HG03521 (cell line): ENCODE measurements around the gene OR1J4.
"Not testable (repeated sequence)": the region's sequence is repeated elsewhere in the genome, so short reads cannot be mapped to it uniquely, and the experiment has no call there.

Experiments
- ATAC-seq: cut with Tn5 transposase; IDR thresholded peaks from one replicate; pipeline ENCODE4 v1.9.1; 2021; ENCODE audit warnings: mild to moderate bottlenecking, moderate library complexity; ENCODE audit not compliant: unreplicated experiment

The OR1J4 gene, protein sequence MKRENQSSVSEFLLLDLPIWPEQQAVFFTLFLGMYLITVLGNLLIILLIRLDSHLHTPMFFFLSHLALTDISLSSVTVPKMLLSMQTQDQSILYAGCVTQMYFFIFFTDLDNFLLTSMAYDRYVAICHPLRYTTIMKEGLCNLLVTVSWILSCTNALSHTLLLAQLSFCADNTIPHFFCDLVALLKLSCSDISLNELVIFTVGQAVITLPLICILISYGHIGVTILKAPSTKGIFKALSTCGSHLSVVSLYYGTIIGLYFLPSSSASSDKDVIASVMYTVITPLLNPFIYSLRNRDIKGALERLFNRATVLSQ

DNA sequence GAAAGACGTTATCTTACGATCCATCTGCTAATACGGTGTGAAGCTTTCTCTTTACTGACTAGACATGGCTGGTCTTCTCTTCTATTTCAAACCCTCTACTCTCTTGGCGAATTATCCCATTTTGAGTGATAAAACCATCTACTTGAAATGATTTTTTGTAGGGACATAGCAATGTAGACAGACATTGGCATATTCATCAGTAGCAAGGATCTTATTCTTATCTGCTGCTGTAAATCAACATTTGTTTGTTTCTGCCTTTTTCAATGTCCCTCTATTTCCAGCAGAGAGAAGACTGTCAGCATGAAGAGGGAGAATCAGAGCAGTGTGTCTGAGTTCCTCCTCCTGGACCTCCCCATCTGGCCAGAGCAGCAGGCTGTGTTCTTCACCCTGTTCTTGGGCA lies at the start of gene OR1J4:
OR1J4 (plus strand) TSS at position 301 of the 400 bp plus-strand sequence; CDS start at position 301, 0 bp downstream.
- no peak for ATAC-seq

DNA sequence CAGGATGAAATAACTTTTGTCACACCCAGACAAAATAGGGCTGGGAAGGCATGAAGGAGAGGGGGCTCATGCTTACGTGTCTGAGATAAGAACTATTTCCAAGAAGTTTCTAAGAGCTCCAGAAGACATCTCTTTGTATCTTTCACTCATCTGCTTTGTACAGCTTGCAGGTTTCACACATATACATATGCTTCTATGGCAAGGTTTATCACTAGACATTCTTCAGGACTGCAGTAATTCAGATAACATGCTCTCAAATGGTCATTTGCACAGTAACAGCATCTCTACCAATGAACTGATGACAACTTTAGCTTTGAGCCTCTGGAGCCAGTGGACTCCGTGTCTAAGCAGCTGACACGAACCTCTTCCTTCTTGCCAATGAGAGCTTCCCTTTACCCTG lies 44.4 kb upstream of the OR1J4 start:
- ATAC-seq: no peak

DNA sequence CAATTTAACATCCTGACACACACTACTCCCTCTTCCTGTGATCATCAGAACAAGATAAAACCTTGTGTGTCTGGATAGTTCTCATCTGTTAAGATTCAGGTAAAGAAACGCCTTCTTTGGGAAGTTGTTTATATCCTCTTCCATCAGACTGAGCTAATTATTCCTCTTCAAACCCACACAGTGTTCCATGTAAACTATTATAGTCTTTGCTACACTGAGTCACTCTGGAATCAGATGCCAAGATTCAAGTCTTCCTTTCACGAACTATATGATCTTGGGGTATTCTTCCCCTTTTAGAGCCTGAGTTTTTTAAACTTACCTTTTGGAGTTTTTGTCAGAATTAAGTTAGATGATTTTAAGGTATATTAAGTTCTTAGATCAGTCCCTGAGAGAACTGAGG lies 43.2 kb upstream of the OR1J4 start:
- no peak for ATAC-seq

DNA sequence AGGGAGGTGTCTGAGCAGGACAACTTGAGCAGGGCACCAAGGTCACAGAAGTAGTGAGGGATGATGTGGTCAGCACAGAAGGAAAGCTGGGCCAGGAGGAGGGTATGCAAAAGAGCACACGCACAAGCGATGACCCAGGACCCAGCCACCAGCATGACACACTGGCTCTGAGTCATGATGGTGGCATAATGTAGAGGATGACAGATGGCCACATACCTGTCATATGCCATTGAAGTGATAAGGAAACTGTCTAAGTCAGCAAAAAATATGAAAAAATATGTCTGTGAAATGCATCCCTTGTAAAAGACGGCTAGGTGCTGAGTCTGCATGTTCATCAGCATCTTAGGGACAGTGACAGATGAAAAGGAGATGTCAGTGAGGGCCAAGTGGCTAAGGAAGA lies 41.6 kb upstream of the OR1J4 start:
- no peak for ATAC-seq

DNA sequence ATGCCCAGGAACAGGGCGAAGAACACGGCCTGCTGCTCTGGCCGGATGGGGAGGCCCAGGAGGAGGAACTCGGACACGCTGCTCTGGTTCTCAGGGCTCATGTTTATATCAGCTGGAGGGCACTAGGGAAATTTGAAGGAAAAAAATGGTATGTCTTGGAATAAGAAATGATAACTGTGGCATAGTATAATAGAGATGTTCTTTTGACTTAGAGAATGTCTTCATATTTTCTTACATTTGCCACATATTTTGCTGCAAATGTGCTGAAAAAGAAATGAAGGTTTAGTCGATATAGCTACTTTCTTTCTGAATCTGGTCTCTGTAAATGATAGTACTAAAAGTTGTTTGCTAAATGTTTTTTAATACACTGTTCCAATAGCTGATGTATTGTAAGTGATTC lies 41.1 kb upstream of the OR1J4 start, which contains the start of gene OR1J1:
OR1J1 (minus strand) TSS at position 101 of the 400 bp plus-strand sequence; CDS start at position 101, 0 bp downstream.
- no peak for ATAC-seq

DNA sequence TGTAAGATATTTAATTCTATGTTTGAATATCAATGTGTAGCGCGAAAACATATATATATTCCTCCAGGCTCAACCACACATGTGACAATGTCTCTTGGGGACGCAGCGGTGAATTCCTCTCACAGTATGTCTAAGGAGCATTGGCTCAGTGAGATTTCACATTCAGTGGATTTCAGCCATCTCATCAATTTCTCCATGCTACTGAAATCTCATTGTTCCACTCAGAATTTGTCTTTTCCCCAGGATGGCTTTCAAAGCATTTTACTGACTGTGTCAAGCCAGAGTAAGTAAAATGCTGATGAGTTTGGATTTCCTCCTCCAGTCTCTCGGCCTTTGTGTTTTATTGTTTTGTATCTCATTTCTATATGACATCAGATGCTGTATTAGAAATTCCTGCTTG lies 39.9 kb upstream of the OR1J4 start:
- ATAC-seq: no peak

DNA sequence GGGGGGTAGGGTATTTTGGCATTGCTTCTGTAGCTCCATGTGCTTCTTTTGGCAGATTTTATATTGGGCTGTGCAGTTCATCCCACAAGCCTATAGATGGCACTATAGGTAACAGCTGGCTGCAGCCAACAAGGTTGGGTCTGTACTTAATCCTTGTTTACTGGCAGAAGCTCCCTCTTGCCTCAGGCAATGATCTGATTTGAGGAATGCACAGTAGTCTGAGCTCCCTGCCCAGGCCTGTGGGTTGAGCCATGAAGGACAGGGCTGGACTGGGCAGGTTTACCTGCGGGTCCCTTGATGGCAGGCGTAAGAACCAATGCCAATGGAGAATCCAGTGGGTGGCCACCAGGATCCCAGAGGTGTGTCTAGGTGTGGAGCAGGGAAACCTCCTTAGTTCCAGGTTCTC lies 20.1 kb upstream of the OR1J4 start:
- no peak for ATAC-seq

DNA sequence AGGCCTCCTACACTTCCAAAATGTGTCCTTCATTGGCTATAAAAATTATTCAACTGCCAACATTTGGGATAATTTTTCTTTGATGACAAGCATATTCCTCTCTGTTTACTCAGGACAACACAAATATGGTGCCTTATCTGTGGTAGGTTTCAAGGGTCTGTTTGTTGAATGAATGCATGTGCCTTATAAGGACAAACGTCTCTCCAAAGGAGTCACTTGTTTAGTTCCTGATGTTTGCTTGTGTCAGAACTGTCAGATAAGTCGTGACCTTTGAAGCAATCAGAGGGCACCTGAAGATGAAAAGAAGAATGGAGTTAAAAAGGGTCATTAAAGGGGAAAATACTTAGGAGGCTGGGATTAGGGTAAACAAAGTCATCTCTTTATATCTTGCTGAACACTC lies 12.0 kb upstream of the OR1J4 start:
- no peak for ATAC-seq

DNA sequence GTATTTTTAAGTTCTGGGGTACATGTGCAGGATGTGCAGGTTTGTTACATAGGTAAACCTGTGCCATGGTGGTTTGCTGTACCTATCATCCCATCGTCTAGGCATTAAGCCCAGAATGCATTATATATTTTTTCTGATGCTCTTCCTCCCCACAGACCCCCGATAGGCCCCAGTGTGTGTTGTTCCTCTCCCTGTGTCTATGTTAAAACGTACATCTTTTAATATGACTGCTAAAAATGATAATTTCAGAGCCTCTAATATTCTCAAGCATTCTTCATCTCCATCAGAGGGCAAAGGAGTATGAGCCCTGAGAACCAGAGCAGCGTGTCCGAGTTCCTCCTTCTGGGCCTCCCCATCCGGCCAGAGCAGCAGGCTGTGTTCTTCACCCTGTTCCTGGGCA lies 8.4 kb upstream of the OR1J4 start, which contains the start of gene OR1J2:
OR1J2 (plus strand) TSS at position 301 of the 400 bp plus-strand sequence; CDS start at position 301, 0 bp downstream.
- no peak for ATAC-seq

DNA sequence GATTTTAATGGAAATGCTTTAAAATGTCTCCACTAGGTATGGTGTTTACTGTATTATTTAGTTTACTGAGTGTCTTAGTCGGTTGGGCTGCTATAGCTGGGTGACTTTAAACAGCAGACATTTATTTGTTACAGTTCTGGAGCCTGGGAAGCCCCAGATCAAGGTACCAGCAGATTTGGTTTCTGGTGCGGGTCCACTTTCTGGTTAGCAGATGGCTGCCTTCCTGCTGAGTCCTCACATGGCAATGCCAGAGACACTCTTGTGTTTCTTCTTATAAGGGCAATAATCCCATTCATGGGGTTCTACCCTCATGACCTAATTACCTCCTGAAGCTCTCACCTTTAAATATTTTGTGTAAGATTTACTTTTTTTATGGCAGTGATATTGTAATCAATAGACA lies 715 bp upstream of the OR1J4 start:
- ATAC-seq: no peak

DNA sequence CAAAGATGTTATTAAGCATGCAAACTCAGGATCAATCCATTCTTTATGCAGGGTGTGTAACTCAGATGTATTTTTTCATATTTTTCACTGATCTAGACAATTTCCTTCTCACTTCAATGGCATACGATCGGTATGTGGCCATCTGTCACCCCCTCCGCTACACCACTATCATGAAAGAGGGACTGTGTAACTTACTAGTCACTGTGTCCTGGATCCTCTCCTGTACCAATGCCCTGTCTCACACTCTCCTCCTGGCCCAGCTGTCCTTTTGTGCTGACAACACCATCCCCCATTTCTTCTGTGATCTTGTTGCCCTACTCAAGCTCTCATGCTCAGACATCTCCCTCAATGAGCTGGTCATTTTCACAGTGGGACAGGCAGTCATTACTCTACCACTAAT lies 435 bp downstream of the OR1J4 start:
- no peak for ATAC-seq

DNA sequence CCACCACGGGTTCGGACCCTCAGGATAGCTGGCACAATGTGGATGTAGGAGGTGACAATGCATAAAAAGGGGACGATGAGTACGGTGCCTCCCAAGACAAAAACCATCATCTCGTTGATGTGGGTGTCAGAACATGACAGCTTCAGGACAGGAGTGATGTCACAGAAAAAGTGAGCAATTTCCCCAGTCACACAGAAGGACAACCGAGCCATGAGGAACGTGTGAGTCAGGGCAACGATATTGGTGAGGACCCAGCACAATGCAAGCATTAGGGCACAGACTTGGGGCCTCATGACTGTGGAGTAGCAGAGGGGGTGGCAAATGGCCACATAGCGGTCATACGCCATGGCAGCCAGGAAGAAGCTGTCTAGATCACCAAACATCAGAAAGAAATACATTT lies 7.7 kb downstream of the OR1J4 start:
- ATAC-seq: no peak

DNA sequence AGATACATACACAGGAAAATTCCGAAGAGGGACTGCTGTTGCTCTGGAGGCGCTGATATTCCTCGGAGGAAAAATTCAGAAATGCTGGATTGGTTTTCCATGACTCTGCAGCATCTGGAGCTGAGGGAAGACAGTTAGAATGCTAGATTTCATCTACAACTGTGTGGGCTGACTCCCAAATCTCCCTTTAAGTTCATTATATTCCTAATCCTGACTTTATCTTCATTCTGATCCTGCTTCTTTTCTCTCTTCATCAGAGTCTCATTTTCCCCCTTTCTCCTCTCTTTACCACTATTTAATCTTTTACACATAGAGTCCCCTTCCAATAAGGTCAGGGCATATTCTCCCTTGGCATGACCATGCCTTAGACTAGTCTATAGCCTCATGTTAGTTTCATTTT lies 8.3 kb downstream of the OR1J4 start, which contains the start of gene OR1N1:
OR1N1 (minus strand) TSS at position 101 of the 400 bp plus-strand sequence; CDS start at position 101, 0 bp downstream.
- no peak for ATAC-seq

DNA sequence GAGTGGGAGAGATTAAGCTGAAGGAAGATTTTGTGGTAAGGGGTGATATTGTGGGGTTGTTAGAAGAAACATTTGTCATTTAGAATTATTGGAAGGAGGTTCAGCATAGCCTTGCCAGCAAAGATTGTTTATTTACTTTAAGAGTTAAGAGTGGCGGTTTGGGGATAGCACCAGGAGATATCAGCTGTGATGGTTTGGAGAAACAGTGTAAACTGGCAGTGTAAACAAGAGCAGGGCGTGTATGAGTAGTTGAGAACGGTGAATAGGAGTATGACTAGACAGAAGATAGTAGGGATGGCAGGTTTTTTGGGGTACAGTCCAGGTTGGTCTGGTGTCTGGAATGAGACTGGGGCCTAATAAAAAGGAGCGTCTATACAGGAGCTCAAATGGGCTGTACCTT lies 12.2 kb downstream of the OR1J4 start:
- ATAC-seq: not testable (repeated sequence)

DNA sequence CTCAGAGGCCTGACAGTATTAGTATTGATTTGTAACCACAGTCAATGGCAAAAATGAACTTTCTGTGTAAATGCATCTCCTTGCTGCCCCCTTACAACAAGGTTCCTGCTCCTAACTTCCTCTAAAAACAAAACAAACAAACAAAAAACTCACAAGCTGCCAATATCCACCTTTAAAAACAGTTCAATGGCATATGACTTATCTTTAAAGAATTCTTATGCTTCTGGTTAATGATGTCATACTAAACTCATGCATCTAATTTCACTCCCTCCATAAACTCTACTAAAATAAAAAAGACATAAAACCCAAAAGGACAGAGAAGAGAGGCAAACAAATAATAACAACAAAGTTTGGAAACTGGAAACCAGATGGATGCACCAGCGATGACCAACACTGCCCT lies 17.2 kb downstream of the OR1J4 start:
- ATAC-seq: no peak

DNA sequence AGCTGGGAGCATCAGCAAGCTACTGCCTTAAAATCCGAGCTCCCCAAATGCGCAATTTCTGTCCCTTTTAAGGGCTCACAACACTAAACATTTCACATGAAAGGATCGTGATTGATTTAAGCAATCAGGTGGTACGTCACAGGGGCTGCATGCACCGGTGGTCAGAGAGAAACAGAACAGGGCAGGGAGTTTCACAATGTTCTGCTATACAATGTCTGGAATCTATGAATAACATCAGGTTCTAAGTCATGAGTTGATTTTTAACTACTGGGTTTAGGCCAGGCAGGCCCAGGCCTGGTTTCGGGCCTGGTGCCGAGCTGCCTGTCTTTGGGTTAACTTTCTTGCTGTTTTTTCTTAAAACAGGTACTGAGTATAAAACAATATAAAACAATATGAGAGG lies 18.1 kb downstream of the OR1J4 start:
- not testable (repeated sequence) for ATAC-seq

DNA sequence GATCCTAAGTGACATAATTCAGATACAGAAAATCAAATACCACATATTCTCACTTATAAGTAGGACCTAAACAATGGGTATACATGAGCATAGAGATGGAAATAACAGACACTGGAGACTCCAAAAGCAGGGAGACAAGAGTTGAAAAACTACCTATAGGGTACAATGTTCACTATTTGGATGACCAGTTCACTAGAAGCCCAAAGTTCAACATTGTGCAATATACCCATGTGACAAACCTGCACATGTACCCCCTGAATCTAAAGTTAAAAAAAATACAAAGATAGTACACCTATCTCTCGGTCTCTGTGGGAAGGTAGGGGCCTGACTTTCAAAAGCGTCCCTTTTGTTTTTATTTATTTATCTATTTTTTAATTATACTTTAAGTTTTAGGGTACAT lies 19.8 kb downstream of the OR1J4 start:
- no peak for ATAC-seq

DNA sequence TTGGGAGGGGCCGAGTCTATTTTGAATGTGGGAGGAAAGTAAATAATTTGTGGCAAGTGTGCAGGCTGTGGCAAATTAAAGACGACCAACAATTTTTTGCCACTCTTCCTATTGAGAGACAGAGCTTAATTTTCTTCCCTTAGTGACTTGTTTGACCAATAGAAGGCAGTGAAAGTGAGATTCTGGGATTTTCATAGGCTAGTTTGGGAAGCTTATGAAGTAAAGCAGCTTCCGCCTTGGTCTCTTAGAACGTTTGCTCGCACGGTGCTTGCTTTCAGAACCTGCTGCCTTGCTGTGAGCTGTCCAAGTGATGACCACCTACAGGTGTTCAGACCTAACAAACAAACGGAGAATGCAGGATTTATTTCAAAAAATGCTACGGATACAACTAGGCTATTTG lies 27.3 kb downstream of the OR1J4 start:
- no peak for ATAC-seq

DNA sequence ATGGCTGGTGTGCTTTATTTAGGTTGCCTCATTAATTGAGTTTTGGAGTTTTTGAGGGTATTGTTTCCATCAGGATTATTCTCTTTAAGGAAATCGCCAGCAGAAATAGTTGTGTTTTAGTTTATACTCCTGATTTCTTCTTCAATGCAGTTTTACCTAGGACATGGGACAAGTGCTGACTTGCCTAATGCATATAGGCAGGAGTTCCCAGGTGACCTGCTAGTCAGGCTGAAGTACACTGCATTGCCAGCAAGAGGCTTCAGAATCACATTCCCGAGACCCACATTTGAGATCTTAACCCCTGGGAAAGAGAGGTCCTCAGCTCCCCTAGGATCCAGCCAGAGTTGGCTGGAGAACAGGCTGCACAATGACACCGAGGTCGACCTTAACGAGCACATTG lies 32.4 kb downstream of the OR1J4 start:
- no peak for ATAC-seq

DNA sequence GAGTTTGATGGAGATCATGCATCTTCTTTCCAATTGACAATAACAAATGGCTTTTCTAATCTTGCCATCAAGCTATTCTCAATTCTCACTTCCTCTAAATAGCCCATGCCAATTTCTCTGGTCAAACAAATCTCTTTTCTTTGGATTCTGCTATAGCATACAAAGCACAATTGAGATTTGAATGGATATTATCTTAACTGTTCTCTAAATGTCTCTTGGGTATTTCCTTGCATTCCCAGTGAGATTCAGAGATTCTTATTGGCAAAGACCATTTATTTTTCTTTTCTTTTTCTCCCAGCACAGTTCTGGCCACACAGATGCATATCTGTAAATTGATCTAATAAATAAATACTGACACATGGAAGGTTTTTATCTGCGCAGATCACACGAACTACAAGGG lies 33.9 kb downstream of the OR1J4 start, which contains the start of gene OR1N2:
OR1N2 (plus strand) TSS at position 301 of the 400 bp plus-strand sequence. CDS start 100 bp downstream, outside the sequence.
- ATAC-seq: no peak

DNA sequence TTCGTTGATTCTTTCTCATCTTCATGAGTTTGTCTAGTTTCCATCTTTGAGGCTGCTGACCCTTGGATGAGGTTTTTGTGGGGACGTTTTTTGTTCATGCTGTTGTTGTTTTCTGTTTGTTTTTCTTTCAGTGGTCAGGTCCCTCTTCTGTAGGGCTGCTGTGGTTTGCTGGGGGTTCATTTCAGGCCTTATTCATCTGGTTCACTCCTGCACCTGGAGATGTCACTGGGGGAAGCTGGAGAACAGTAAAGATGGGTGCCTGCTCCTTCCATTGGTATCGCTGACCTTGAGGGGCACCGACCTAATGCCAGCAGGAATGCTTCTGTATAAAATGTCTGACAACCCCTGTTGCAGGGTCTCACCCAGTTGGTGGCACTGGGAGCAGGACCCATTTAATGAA lies 42.5 kb downstream of the OR1J4 start:
- ATAC-seq: no peak

DNA sequence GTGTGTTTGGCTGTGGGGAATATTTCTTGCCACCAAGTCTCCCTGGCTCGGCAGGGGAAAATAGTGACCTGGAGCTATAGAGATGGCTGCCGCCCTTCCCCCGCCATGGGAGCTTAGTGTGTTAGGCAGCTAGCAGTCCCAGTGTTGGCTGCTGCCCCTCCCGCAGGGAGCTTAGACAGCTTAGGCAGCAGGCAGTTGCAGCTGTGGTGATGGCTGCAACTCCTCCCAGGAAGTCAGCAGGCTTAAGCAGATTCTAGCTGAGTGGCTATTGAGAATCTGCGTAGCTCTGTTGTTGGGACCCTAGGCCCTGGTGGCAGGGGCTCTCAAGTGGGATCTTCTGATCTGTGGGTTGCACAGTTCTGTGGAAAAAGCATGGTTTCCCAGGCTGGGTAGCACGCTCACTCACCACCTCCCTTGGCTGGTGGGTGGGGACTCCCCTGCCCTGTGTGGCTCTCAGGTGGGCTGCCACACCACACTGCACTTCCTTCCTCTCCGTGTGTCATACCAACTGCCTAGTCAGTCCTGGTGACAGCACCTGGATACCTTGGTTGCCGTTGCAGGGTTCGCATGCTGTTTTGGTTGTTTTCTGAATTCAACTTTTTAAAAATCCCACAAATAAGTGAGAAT lies 43.3 kb downstream of the OR1J4 start:
- no peak for ATAC-seq
